Subcutaneous adipose tissue (tissue), 4 donors: ENCODE data around the gene SLC38A9. TPM values are rescaled to one million over a fixed set of nuclear protein-coding genes. Genes with fewer than 3 reads are reported as not detected.

Experiments used
- CTCF ChIP-seq: fragments of 450-650 bp; IDR thresholded peaks from one replicate; pipeline ENCODE4 v1.5.1; 2016; ENCODE audit warnings: low read depth, mild to moderate bottlenecking, control low read depth, antibody characterized with exemption, moderate library complexity
- total RNA-seq, 4 donors: library from RNA; depleted of rRNA; stranded (reverse); fragments of >200 nt; gene quantifications; one replicate each; pipeline ENCODE4 v1.1.0, GENCODE V29; 2016

SLC38A9 gene
- total RNA-seq, 4 donors from 2014 or later = 20.2 to 33.5 (median 28.8) TPM

GRCh38 chr5:55720188-55720703, 8.1 kb upstream of the SLC38A9 start:
- no peak for TF ChIP-seq CTCF

GRCh38 chr5:55715519-55716078, 3.5 kb upstream of the SLC38A9 start:
- TF ChIP-seq CTCF = no peak

- no peak for TF ChIP-seq CTCF
These were observed 2.6 kb upstream of the SLC38A9 start for GRCh38 chr5:55714749-55715148.

GRCh38 chr5:55714339-55714738, 2.2 kb upstream of the SLC38A9 start:
- no peak for TF ChIP-seq CTCF

GRCh38 chr5:55713871-55714270, 1.7 kb upstream of the SLC38A9 start:
- no peak for TF ChIP-seq CTCF

- no peak for TF ChIP-seq CTCF
These were observed 559 bp downstream of the SLC38A9 start for GRCh38 chr5:55711507-55712022.

GRCh38 chr5:55708732-55709131, 3.4 kb downstream of the SLC38A9 start:
- no peak for TF ChIP-seq CTCF
